Panc1 (cell line): ENCODE data around the gene ARHGEF37. TPM values are rescaled to one million over a fixed set of nuclear protein-coding genes. Genes with fewer than 3 reads are reported as not detected.

Source experiments
- ATAC-seq: fragments of 200-7000 bp; cut with Tn5 transposase; 2 replicates; pipeline ENCODE4 v1.9.1; 2020; ENCODE audit warnings: mild to moderate bottlenecking, moderate library complexity
- BruUV-seq: library from RNA; stranded (reverse); fragments of 400-500 nt; replicated peaks from 2 replicates; lab custom pipeline; 2021; lab: Mats Ljungman, UMichigan
- CTCF ChIA-PET: fragments of 300-600 bp; sonication (Branson Sonifier 250); formaldehyde crosslinking; loops from one replicate; lab custom pipeline; 2022; ENCODE audit warnings: antibody characterized with exemption; lab: Charles Lee
- POLR2A ChIA-PET: fragments of 300-600 bp; sonication (Branson Sonifier 250); formaldehyde crosslinking; loops from one replicate; lab custom pipeline; 2022; ENCODE audit warnings: antibody characterized with exemption; lab: Charles Lee
- DNase-seq: peaks from one replicate; pipeline ENCODE4 v3.0.0-alpha.2; 2010; ENCODE audit warnings: low read depth, low spot score
- H3K27ac ChIP-seq: 2 replicates; pipeline ENCODE4 v1.5.1; 2011; ENCODE audit warnings: mild to moderate bottlenecking, low read length, inconsistent platforms
- H3K27me3 ChIP-seq: fragments of 200-500 bp; sonication (Bioruptor generic); 2 replicates; pipeline ENCODE4 v1.6.0; 2014; ENCODE audit warnings: low read length, inconsistent platforms; ENCODE audit not compliant: control insufficient read depth, insufficient read depth
- H3K36me3 ChIP-seq: fragments of 200-500 bp; sonication (Bioruptor generic); 2 replicates; pipeline ENCODE4 v1.5.1; 2014; ENCODE audit warnings: inconsistent platforms, mild to moderate bottlenecking, low read length, moderate library complexity; ENCODE audit not compliant: control insufficient read depth, insufficient read depth
- H3K4me1 ChIP-seq: 2 replicates; pipeline ENCODE4 v1.5.1; 2011; ENCODE audit warnings: inconsistent platforms, mild to moderate bottlenecking, low read length, moderate library complexity; ENCODE audit not compliant: control insufficient read depth, insufficient read depth
- H3K4me3 ChIP-seq, 2 experiments: 2 replicates each; pipeline ENCODE4 v1.5.1; 2011 to 2012; ENCODE audit warnings: low read depth in 2 of 2, low read length in 2 of 2, mild to moderate bottlenecking in 2 of 2, inconsistent platforms in 1 of 2, moderate library complexity in 1 of 2
- H3K9me3 ChIP-seq: fragments of 200-500 bp; sonication (Bioruptor generic); 2 replicates; pipeline ENCODE4 v1.5.1; 2014; ENCODE audit warnings: low read depth, mild to moderate bottlenecking, inconsistent platforms, low read length, moderate library complexity; ENCODE audit not compliant: control insufficient read depth, insufficient read depth
- POLR2AphosphoS5 ChIP-seq: IDR thresholded peaks from 2 replicates; pipeline ENCODE4 v1.6.1; 2012; ENCODE audit warnings: mild to moderate bottlenecking, low read depth, low read length, moderate library complexity
- REST ChIP-seq, 2 experiments: IDR thresholded peaks; 2 replicates each; pipeline ENCODE4 v1.6.1; 2011 to 2012; ENCODE audit warnings: low read depth in 2 of 2, control low read depth in 1 of 2, low read length in 1 of 2, mild to moderate bottlenecking in 1 of 2, moderate library complexity in 1 of 2; ENCODE audit not compliant: insufficient read depth in 1 of 2
- SIN3A ChIP-seq: IDR thresholded peaks from 2 replicates; pipeline ENCODE4 v1.6.1; 2012; ENCODE audit warnings: low read depth, mild to moderate bottlenecking, low read length, moderate library complexity, borderline replicate concordance; ENCODE audit not compliant: insufficient read depth
- TCF7L2 ChIP-seq: IDR thresholded peaks from 2 replicates; pipeline ENCODE4 v1.6.1; 2011; ENCODE audit warnings: mild to moderate bottlenecking, low read depth, low read length, inconsistent platforms
- in situ Hi-C: cut with HindIII; loops from 2 replicates; pipeline ENCODE4 v1.10.0; 2016; ENCODE audit warnings: low sequenced_read_pairs, low pct_unique_long_range_greater_than_20kb
- intact Hi-C: fragments of 100-400 bp; cut with micrococcal nuclease; formaldehyde crosslinking; loops from one replicate; pipeline ENCODE4 v1.10.0; 2022; ENCODE audit not compliant: unreplicated experiment
- total RNA-seq: library from RNA; stranded (reverse); gene quantifications from one replicate; pipeline ENCODE4 v1.2.1, GENCODE V29; 2021; ENCODE audit not compliant: unreplicated experiment
- TF ChIP-seq, protein P1 (sequence below): fragments of 450-650 bp; IDR thresholded peaks from 2 replicates; pipeline ENCODE4 v1.5.1; 2017; ENCODE audit warnings: mild to moderate bottlenecking

Gene ARHGEF37
- total RNA-seq, 1 experiment from 2014 or later: 3.2 TPM

DNA sequence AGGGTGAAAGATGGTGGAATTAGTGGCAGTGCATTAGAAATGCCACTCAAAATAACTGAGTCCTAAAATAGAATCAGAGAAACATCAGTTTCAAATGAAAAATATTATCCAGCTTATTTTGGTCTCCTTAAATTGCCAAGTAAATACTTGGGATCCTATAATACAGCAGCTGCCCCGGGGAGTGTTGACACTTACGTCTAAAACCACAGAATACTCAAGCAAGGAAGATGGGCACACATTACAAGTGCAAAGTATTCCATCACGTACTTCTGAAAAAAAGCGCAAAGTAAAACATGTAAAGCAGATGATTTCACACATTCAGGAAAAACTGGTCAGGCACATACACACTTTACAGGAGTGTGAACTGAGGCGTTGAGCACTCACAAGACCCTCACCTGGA lies 2.4 kb upstream of the ARHGEF37 start:
- Histone ChIP-seq H3K4me3 (no peak overlapping the region), H3K36me3 (no peaks in the 10 kb centered on the region), H3K27me3 (no peaks in the 10 kb centered on the region), H3K4me1 (peaks cover 17% of the 10 kb centered on the region), H3K9me3 (no peaks in the 10 kb centered on the region), H3K27ac (no peak overlapping the region)
- ChIA-PET CTCF (no interaction called here), POLR2A (no interaction called here)
- intact Hi-C loops (no loop called here), in situ Hi-C loops (no loop called here)
- no peak for TF ChIP-seq POLR2AphosphoS5
- TF ChIP-seq REST (IDR thresholded peaks at IDR 0.05; ENCODE audit: insufficient read depth in 1 of 2, low read depth in 2 of 2, low read length in 1 of 2): no peak
- no peak for ATAC-seq
- no peak for DNase-seq
- BruUV-seq: no TSS peak

GRCh38 chr5:149580808-149581191 lies 498 bp upstream of the ARHGEF37 start:
- Histone ChIP-seq H3K27ac (peak overlapping the region; percentile 50; the same call in 1 of the 2 replicates), H3K27me3 (no peaks in the 10 kb centered on the region), H3K4me1 (peaks cover 17% of the 10 kb centered on the region), H3K9me3 (no peaks in the 10 kb centered on the region), H3K4me3 (peak overlapping the region; percentile 48 to 62), H3K36me3 (no peaks in the 10 kb centered on the region)
- ATAC-seq: peak; percentile 57
- intact Hi-C loops (no loop called here), in situ Hi-C loops (no loop called here)
- CTCF ChIA-PET: no interaction called here
- POLR2A ChIA-PET: no interaction called here
- no TSS peak for BruUV-seq
- DNase-seq: no peak
- TF ChIP-seq, protein P1, sequence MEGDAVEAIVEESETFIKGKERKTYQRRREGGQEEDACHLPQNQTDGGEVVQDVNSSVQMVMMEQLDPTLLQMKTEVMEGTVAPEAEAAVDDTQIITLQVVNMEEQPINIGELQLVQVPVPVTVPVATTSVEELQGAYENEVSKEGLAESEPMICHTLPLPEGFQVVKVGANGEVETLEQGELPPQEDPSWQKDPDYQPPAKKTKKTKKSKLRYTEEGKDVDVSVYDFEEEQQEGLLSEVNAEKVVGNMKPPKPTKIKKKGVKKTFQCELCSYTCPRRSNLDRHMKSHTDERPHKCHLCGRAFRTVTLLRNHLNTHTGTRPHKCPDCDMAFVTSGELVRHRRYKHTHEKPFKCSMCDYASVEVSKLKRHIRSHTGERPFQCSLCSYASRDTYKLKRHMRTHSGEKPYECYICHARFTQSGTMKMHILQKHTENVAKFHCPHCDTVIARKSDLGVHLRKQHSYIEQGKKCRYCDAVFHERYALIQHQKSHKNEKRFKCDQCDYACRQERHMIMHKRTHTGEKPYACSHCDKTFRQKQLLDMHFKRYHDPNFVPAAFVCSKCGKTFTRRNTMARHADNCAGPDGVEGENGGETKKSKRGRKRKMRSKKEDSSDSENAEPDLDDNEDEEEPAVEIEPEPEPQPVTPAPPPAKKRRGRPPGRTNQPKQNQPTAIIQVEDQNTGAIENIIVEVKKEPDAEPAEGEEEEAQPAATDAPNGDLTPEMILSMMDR: no peak
- no peak for TF ChIP-seq TCF7L2
- no peak for TF ChIP-seq POLR2AphosphoS5
- no peak for TF ChIP-seq REST (IDR thresholded peaks at IDR 0.05; ENCODE audit: insufficient read depth in 1 of 2, low read depth in 2 of 2, low read length in 1 of 2)
- TF ChIP-seq SIN3A: no peak
